Sigmoid colon (tissue), 3 donors: ENCODE results near the gene LRP8.

Source experiments
- POLR2A ChIP-seq, 2 donors: fragments of 450-650 bp; IDR thresholded peaks; one replicate each; pipeline ENCODE4 v1.6.1; 2016; ENCODE audit warnings: antibody characterized with exemption in 2 of 2, mild to moderate bottlenecking in 2 of 2, moderate library complexity in 2 of 2
- TF ChIP-seq, protein P1 (sequence below), 4 experiments: fragments of 450-650 bp in 3 of 4; fragments of 200-600 bp in 1 of 4; IDR thresholded peaks; one replicate each; pipeline ENCODE4 v1.5.1; 2016 to 2019; ENCODE audit warnings: antibody characterized with exemption in 4 of 4, mild to moderate bottlenecking in 3 of 4, moderate library complexity in 2 of 4

DNA sequence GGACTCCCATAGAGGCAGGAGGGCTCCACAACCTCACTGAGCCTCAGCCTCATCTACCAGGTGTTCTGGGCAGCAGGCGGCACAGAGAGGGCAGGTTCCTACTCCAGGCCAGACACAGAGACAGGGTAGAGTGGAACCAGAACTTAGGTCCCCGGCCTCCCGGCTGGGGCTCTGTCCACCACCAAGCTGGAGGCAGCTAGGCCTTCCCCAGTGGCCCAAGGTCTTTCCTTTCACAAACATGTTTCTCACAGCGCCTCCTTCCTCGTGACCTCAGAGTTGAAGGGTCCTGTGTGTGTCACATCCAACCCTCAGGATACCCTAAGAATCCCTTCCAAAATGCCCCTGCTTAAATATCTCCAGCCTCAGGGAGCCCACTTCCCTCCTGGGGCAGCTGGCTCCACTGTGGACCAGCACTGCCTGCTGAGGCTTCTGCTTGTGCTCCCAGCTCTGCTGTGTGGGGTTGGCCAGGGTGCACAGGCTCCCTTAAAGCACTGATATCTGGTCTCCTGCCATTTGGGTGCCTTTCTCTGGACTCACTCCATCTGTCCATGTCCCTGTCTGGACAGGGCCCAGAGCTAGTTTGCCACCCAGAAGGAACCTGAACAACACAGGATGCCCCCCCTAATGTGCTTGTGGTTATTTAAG, 56.3 kb downstream of the LRP8 start:
- no peak for TF ChIP-seq POLR2A (IDR thresholded peaks at IDR 0.05)
- TF ChIP-seq, protein P1, sequence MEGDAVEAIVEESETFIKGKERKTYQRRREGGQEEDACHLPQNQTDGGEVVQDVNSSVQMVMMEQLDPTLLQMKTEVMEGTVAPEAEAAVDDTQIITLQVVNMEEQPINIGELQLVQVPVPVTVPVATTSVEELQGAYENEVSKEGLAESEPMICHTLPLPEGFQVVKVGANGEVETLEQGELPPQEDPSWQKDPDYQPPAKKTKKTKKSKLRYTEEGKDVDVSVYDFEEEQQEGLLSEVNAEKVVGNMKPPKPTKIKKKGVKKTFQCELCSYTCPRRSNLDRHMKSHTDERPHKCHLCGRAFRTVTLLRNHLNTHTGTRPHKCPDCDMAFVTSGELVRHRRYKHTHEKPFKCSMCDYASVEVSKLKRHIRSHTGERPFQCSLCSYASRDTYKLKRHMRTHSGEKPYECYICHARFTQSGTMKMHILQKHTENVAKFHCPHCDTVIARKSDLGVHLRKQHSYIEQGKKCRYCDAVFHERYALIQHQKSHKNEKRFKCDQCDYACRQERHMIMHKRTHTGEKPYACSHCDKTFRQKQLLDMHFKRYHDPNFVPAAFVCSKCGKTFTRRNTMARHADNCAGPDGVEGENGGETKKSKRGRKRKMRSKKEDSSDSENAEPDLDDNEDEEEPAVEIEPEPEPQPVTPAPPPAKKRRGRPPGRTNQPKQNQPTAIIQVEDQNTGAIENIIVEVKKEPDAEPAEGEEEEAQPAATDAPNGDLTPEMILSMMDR (IDR thresholded peaks at IDR 0.05): no peak
